Measurements from ENCODE around the gene TMEM236.

- TF ChIP-seq CTCF (conservative IDR thresholded peaks at IDR 0.05; ENCODE audit: low read length) (no peak), EZH2phosphoT487 (IDR thresholded peaks at IDR 0.05; ENCODE audit: borderline replicate concordance) (no peak)
These were observed 8.6 kb upstream of the TMEM236 start for GRCh38 chr10:17743437-17743836.

All from Loucy (cell line).